ENCODE data around the gene JAML. TPM values are rescaled to one million over a fixed set of nuclear protein-coding genes. Genes with fewer than 3 reads are reported as not detected.

Gene JAML
- total and polyA plus RNA-seq, 2 of the 13 experiments (the other 11 are each of a cell fraction or from before 2014, with no cell fraction given), result 2.0 to 3.3 TPM

DNA sequence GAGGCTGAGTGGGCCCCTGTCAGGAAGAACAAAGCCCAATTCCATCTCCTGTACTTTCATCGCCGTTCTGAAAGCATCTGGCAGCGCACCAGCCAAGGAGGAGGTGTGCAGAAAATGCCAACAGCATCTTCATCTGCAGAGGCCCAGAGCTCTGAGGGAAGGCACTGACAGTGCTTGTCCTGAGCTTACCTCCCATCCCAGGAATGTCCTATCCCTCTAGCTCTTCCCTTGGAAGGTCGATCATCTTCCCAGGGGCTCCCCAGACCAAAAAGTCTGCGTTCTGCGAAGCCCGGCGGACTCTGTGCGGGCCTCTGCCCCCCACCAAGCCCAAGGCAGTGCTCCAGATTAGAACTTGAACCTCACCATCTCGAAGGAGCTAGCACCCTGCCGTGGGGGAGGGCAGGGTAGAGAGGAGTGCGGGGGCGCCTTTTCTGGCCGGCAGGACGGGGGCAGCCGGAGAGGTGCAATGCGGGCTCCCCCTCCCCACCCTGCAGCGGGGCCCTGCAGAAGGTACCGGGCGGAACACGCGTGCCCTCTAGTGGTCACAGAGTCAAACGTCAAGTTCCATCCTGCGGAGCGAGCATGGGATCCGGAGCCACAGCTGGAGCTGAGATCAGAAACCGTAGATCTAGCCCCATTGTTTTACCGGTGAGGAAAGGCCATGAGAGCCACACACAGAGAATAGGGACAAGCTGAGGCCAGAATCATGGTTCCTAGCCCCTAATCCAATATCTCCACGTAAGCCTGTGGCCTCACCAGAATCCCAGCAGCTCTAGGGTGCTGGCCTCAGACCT, 53.3 kb downstream of the JAML start (continued):
- TF ChIP-seq USF2 (IDR thresholded peaks at IDR 0.05; ENCODE audit: low read depth, low read length), result no peak
- no peak for TF ChIP-seq USF2 (CRISPR knock-in tag; IDR thresholded peaks at IDR 0.05; ENCODE audit: borderline replicate concordance)
- TF ChIP-seq ZNF556 (CRISPR knock-in tag; IDR thresholded peaks at IDR 0.05; ENCODE audit: borderline replicate concordance), result no peak
- TF ChIP-seq ZNF850 (CRISPR knock-in tag; conservative IDR thresholded peaks at IDR 0.05), result no peak
- TF ChIP-seq, protein P1, sequence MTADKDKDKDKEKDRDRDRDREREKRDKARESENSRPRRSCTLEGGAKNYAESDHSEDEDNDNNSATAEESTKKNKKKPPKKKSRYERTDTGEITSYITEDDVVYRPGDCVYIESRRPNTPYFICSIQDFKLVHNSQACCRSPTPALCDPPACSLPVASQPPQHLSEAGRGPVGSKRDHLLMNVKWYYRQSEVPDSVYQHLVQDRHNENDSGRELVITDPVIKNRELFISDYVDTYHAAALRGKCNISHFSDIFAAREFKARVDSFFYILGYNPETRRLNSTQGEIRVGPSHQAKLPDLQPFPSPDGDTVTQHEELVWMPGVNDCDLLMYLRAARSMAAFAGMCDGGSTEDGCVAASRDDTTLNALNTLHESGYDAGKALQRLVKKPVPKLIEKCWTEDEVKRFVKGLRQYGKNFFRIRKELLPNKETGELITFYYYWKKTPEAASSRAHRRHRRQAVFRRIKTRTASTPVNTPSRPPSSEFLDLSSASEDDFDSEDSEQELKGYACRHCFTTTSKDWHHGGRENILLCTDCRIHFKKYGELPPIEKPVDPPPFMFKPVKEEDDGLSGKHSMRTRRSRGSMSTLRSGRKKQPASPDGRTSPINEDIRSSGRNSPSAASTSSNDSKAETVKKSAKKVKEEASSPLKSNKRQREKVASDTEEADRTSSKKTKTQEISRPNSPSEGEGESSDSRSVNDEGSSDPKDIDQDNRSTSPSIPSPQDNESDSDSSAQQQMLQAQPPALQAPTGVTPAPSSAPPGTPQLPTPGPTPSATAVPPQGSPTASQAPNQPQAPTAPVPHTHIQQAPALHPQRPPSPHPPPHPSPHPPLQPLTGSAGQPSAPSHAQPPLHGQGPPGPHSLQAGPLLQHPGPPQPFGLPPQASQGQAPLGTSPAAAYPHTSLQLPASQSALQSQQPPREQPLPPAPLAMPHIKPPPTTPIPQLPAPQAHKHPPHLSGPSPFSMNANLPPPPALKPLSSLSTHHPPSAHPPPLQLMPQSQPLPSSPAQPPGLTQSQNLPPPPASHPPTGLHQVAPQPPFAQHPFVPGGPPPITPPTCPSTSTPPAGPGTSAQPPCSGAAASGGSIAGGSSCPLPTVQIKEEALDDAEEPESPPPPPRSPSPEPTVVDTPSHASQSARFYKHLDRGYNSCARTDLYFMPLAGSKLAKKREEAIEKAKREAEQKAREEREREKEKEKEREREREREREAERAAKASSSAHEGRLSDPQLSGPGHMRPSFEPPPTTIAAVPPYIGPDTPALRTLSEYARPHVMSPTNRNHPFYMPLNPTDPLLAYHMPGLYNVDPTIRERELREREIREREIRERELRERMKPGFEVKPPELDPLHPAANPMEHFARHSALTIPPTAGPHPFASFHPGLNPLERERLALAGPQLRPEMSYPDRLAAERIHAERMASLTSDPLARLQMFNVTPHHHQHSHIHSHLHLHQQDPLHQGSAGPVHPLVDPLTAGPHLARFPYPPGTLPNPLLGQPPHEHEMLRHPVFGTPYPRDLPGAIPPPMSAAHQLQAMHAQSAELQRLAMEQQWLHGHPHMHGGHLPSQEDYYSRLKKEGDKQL (CRISPR knock-in tag; IDR thresholded peaks at IDR 0.05; ENCODE audit: low read depth), result no peak
- no peak for TF ChIP-seq ZNF652 (CRISPR knock-in tag; IDR thresholded peaks at IDR 0.05; ENCODE audit: borderline replicate concordance, low read depth)
- no peak for TF ChIP-seq FOXA1 (IDR thresholded peaks at IDR 0.05)
- TF ChIP-seq FOXA1 (CRISPR knock-in tag; IDR thresholded peaks at IDR 0.05), result no peak
- TF ChIP-seq, protein P2, sequence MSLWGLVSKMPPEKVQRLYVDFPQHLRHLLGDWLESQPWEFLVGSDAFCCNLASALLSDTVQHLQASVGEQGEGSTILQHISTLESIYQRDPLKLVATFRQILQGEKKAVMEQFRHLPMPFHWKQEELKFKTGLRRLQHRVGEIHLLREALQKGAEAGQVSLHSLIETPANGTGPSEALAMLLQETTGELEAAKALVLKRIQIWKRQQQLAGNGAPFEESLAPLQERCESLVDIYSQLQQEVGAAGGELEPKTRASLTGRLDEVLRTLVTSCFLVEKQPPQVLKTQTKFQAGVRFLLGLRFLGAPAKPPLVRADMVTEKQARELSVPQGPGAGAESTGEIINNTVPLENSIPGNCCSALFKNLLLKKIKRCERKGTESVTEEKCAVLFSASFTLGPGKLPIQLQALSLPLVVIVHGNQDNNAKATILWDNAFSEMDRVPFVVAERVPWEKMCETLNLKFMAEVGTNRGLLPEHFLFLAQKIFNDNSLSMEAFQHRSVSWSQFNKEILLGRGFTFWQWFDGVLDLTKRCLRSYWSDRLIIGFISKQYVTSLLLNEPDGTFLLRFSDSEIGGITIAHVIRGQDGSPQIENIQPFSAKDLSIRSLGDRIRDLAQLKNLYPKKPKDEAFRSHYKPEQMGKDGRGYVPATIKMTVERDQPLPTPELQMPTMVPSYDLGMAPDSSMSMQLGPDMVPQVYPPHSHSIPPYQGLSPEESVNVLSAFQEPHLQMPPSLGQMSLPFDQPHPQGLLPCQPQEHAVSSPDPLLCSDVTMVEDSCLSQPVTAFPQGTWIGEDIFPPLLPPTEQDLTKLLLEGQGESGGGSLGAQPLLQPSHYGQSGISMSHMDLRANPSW (CRISPR knock-in tag; IDR thresholded peaks at IDR 0.05; ENCODE audit: borderline replicate concordance), result no peak
- no peak for TF ChIP-seq ARNT2 (CRISPR knock-in tag; IDR thresholded peaks at IDR 0.05; ENCODE audit: low read depth)
- TF ChIP-seq, protein P3, sequence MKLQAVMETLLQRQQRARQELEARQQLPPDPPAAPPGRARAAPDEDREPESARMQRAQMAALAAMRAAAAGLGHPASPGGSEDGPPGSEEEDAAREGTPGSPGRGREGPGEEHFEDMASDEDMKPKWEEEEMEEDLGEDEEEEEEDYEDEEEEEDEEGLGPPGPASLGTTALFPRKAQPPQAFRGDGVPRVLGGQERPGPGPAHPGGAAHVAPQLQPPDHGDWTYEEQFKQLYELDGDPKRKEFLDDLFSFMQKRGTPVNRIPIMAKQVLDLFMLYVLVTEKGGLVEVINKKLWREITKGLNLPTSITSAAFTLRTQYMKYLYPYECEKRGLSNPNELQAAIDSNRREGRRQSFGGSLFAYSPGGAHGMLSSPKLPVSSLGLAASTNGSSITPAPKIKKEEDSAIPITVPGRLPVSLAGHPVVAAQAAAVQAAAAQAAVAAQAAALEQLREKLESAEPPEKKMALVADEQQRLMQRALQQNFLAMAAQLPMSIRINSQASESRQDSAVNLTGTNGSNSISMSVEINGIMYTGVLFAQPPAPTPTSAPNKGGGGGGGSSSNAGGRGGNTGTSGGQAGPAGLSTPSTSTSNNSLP (IDR thresholded peaks at IDR 0.05; ENCODE audit: low read depth, low read length), result no peak
- TF ChIP-seq MXD1 (CRISPR knock-in tag; IDR thresholded peaks at IDR 0.05), result no peak
- TF ChIP-seq NR2F6 (IDR thresholded peaks at IDR 0.05), result no peak
- 0 out of 2 replicates have a peak, but pooled peaks have one; percentile 15 for TF ChIP-seq NR2F6 (CRISPR knock-in tag; IDR thresholded peaks at IDR 0.05)
- TF ChIP-seq, protein P4, sequence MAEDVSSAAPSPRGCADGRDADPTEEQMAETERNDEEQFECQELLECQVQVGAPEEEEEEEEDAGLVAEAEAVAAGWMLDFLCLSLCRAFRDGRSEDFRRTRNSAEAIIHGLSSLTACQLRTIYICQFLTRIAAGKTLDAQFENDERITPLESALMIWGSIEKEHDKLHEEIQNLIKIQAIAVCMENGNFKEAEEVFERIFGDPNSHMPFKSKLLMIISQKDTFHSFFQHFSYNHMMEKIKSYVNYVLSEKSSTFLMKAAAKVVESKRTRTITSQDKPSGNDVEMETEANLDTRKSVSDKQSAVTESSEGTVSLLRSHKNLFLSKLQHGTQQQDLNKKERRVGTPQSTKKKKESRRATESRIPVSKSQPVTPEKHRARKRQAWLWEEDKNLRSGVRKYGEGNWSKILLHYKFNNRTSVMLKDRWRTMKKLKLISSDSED (CRISPR knock-in tag; IDR thresholded peaks at IDR 0.05), result no peak
